Endothelial cell (in vitro differentiated cells): ENCODE measurements around the gene ADARB2. TPM values are rescaled to one million over a fixed set of nuclear protein-coding genes. Genes with fewer than 3 reads are reported as not detected.

Source experiments
- DNase-seq: peaks from one replicate; pipeline ENCODE4 v3.0.0; 2021; ENCODE audit warnings: low spot score
- H3K27ac Mint-ChIP-seq: one replicate; pipeline ENCODE4 v1.8.0; 2021; ENCODE audit warnings: mixed read lengths, inconsistent platforms; ENCODE audit not compliant: unreplicated experiment
- H3K27me3 Mint-ChIP-seq: one replicate; pipeline ENCODE4 v1.8.0; 2021; ENCODE audit warnings: mild to moderate bottlenecking, moderate library complexity, mixed read lengths, inconsistent platforms; ENCODE audit not compliant: unreplicated experiment
- H3K36me3 Mint-ChIP-seq: one replicate; pipeline ENCODE4 v1.8.0; 2021; ENCODE audit warnings: mild to moderate bottlenecking, low read depth, mixed read lengths, inconsistent platforms; ENCODE audit not compliant: unreplicated experiment
- H3K4me1 Mint-ChIP-seq: one replicate; pipeline ENCODE4 v1.8.0; 2021; ENCODE audit warnings: mild to moderate bottlenecking, mixed read lengths, inconsistent platforms; ENCODE audit not compliant: unreplicated experiment
- H3K4me3 Mint-ChIP-seq: one replicate; pipeline ENCODE4 v1.8.0; 2021; ENCODE audit warnings: mild to moderate bottlenecking, mixed read lengths, inconsistent platforms; ENCODE audit not compliant: unreplicated experiment
- H3K9me3 Mint-ChIP-seq: one replicate; pipeline ENCODE4 v1.8.0; 2021; ENCODE audit warnings: mixed read lengths, inconsistent platforms; ENCODE audit not compliant: unreplicated experiment
- total RNA-seq: library from RNA; stranded (reverse); fragmentation: NEBNext Ultra II Directional; extraction: Animal tissue kit (Norgen Biotek cat#: 25700); gene quantifications from one replicate; pipeline ENCODE4 v1.2.1, GENCODE V29; 2021; ENCODE audit not compliant: unreplicated experiment
- TF ChIP-seq, protein P1 (sequence below): fragments of 200-600 bp; sonication (generic); IDR thresholded peaks from one replicate; pipeline ENCODE4 v1.5.0; 2021; ENCODE audit warnings: antibody characterized with exemption; ENCODE audit not compliant: unreplicated experiment

Gene ADARB2
- total RNA-seq, 1 donor from 2014 or later = 54.9 TPM

DNA sequence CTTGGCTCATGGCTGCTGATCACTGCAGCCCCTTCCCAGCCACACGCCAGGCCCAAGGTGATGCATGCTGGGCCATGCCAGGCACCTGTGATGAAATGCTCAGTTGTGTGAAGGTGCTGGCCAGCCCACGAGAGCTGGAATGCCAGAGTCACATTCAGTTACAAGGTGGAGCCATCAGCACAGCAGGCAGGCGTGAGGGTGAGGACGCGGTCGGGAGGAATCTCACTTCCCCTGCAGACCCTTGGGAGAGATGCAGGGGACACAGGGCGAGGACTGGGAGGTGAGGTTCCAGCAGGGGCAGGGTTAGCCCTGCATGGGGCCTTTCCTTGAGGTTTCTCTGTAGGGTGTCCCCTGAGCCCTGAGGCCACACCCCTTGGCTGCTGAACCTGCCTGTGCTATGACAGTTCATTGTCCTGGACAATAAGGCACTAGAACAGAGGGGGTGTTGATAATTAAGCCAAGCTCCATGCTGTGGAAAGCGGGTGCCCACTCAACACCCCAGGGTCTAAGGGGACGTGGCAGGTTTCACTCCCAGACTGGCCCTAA lies 82.4 kb downstream of the ADARB2 start:
- DNase-seq = no peak
- Mint-ChIP-seq H3K36me3 (no peaks in the 10 kb centered on the region), H3K27ac (no peak overlapping the region), H3K27me3 (peaks cover 5% of the 10 kb centered on the region), H3K4me3 (no peak overlapping the region), H3K9me3 (no peaks in the 10 kb centered on the region), H3K4me1 (peaks cover under 1% of the 10 kb centered on the region)
- TF ChIP-seq, protein P1, sequence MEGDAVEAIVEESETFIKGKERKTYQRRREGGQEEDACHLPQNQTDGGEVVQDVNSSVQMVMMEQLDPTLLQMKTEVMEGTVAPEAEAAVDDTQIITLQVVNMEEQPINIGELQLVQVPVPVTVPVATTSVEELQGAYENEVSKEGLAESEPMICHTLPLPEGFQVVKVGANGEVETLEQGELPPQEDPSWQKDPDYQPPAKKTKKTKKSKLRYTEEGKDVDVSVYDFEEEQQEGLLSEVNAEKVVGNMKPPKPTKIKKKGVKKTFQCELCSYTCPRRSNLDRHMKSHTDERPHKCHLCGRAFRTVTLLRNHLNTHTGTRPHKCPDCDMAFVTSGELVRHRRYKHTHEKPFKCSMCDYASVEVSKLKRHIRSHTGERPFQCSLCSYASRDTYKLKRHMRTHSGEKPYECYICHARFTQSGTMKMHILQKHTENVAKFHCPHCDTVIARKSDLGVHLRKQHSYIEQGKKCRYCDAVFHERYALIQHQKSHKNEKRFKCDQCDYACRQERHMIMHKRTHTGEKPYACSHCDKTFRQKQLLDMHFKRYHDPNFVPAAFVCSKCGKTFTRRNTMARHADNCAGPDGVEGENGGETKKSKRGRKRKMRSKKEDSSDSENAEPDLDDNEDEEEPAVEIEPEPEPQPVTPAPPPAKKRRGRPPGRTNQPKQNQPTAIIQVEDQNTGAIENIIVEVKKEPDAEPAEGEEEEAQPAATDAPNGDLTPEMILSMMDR = no peak

DNA sequence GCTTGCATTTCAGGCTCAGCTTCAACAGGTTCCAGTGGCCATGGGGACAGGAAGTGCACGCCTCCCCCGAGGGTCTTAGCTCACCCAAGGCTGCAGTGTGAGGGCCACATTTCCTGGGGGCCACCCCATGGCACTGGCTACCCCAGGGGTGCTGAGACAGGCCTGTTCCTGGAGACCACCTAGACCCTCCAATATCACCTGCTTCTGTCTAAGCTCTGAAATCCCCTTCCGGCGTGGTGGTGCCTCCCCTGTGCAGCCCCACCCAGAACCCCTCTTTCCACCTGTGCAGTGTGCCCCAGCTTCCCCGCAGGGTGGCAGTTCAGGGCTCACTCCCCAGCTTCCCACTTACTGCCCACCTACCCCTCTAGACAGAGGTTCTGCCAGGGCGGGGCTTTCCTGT lies 83.1 kb downstream of the ADARB2 start:
- Mint-ChIP-seq H3K36me3 (no peaks in the 10 kb centered on the region), H3K27me3 (peaks cover 5% of the 10 kb centered on the region), H3K9me3 (no peaks in the 10 kb centered on the region), H3K4me3 (no peak overlapping the region), H3K4me1 (no peaks in the 10 kb centered on the region), H3K27ac (no peak overlapping the region)
- no peak for DNase-seq
- TF ChIP-seq, protein P1 = no peak

DNA sequence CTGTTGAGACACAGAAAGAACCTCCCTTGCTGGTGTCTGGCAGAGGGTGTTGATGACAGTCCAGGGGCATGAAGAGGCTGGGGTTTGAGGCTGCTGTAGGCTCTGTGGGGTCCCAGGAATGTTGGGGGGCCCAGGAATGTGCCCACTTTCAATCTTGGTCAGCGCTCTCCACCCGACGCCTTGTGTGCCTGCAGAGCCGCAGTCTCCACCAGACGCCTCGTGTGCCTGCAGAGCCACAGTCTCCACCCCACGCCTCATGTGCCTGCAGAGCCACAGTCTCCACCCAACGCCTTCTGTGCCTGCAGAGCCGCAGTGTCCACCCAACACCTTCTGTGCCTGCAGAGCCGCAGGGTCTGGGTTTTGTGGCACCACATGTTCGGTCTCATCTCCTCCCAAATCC lies 84.0 kb downstream of the ADARB2 start:
- peaks cover 5% of the 10 kb centered on the region for H3K27me3 Mint-ChIP-seq
- H3K4me3 Mint-ChIP-seq = no peak overlapping the region
- H3K36me3 Mint-ChIP-seq = no peaks in the 10 kb centered on the region
- no peak for DNase-seq
- TF ChIP-seq, protein P1 = no peak
- H3K9me3 Mint-ChIP-seq = no peaks in the 10 kb centered on the region
- no peaks in the 10 kb centered on the region for H3K4me1 Mint-ChIP-seq
- no peak overlapping the region for H3K27ac Mint-ChIP-seq

DNA sequence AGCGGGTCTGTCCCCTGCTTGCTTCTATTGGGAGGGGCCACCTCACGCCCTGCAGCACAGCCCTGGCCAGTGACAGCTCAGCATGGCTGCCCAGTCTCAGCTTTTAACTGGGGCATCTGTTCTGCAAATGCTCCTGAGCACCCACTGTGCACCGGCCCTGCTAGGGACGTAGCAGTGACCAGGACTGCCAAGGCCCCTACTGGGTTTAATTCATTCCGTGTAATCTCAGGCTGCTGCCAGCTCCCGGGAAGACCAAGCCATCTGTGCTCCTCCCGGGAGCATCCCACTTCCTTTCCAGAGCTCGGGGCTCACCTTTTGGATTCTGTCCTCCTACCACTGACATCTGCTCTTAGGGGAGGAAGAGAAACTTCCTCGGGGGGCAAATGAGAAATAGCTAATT lies 85.2 kb downstream of the ADARB2 start:
- Mint-ChIP-seq H3K36me3 (no peaks in the 10 kb centered on the region), H3K4me3 (no peak overlapping the region), H3K4me1 (no peaks in the 10 kb centered on the region), H3K27me3 (no peaks in the 10 kb centered on the region), H3K27ac (no peak overlapping the region), H3K9me3 (no peaks in the 10 kb centered on the region)
- TF ChIP-seq, protein P1 = no peak
- no peak for DNase-seq

DNA sequence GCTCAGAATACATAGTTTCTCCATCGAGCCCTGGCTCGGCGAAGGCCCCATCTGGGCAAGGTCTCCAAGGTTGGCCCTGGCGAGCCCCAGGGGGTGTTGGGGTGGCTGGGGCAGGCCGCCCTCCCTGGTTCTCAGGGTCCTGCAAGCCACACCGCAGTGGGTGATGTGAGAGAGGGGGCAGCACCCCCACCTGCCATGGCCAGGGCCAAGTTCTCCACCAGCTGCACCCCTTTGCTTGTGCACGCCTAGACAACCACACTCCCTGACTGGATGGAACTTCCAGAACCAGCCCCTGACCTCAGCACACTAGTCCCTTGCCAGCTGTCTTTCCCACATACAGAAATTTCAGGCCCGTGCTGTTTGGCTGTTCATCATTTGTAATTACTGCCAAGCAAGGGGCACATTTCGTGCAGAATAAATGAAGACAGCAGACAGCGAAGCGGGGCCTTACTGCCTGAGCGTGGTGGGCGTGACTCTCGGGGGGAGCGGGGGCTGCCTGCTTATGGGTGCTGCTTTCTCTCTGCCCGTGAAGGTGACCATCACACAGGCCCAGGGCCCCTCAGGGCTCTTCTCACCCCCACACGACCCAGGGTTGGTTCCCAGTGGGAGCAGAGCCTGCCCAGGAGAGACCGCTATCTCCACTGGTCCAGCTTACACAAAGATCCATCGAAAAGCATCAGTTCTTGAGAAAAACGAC lies 85.9 kb downstream of the ADARB2 start:
- H3K9me3 Mint-ChIP-seq = no peaks in the 10 kb centered on the region
- H3K27ac Mint-ChIP-seq = no peak overlapping the region
- no peak overlapping the region for H3K4me3 Mint-ChIP-seq
- no peaks in the 10 kb centered on the region for H3K27me3 Mint-ChIP-seq
- TF ChIP-seq, protein P1 = no peak
- DNase-seq = no peak
- H3K36me3 Mint-ChIP-seq = no peaks in the 10 kb centered on the region
- H3K4me1 Mint-ChIP-seq = no peaks in the 10 kb centered on the region
